WI38 (cell line): ENCODE results near the gene PRKAG3.

ENCODE experiments used
- H3K4me3 ChIP-seq: 2 replicates; pipeline ENCODE4 v1.5.1; 2011; ENCODE audit warnings: low read depth, mild to moderate bottlenecking, control low read depth, low read length
- CTCF ChIP-seq: IDR thresholded peaks from 2 replicates; pipeline ENCODE4 v1.5.1; 2012; ENCODE audit warnings: low read depth, mild to moderate bottlenecking, control low read depth, low read length

The PRKAG3 gene

GRCh38 chr2:218871345-218872302 lies 40.0 kb upstream of the PRKAG3 start:
- no peak overlapping the region for H3K4me3 ChIP-seq
- no peak for TF ChIP-seq CTCF

- TF ChIP-seq CTCF: no peak
- no peak overlapping the region for H3K4me3 ChIP-seq
These were observed 39.4 kb upstream of the PRKAG3 start for GRCh38 chr2:218870984-218871344.

- no peak overlapping the region for H3K4me3 ChIP-seq
- no peak for TF ChIP-seq CTCF
These were observed 37.5 kb upstream of the PRKAG3 start for GRCh38 chr2:218869064-218869463.

GRCh38 chr2:218867900-218868299 lies 36.3 kb upstream of the PRKAG3 start:
- no peak overlapping the region for H3K4me3 ChIP-seq
- TF ChIP-seq CTCF: no peak

- H3K4me3 ChIP-seq: no peak overlapping the region
- TF ChIP-seq CTCF: no peak
These were observed 34.4 kb upstream of the PRKAG3 start for GRCh38 chr2:218865999-218866398.

GRCh38 chr2:218865396-218865795 lies 33.8 kb upstream of the PRKAG3 start:
- no peak for TF ChIP-seq CTCF
- no peak overlapping the region for H3K4me3 ChIP-seq

- no peak overlapping the region for H3K4me3 ChIP-seq
- no peak for TF ChIP-seq CTCF
These were observed 31.5 kb upstream of the PRKAG3 start for GRCh38 chr2:218863021-218863520.
